ENCODE data around the gene HOXA10. TPM values are rescaled to one million over a fixed set of nuclear protein-coding genes. Genes with fewer than 3 reads are reported as not detected.

Gene HOXA10
- total RNA-seq, 2 donors from 2014 or later: not detected

DNA sequence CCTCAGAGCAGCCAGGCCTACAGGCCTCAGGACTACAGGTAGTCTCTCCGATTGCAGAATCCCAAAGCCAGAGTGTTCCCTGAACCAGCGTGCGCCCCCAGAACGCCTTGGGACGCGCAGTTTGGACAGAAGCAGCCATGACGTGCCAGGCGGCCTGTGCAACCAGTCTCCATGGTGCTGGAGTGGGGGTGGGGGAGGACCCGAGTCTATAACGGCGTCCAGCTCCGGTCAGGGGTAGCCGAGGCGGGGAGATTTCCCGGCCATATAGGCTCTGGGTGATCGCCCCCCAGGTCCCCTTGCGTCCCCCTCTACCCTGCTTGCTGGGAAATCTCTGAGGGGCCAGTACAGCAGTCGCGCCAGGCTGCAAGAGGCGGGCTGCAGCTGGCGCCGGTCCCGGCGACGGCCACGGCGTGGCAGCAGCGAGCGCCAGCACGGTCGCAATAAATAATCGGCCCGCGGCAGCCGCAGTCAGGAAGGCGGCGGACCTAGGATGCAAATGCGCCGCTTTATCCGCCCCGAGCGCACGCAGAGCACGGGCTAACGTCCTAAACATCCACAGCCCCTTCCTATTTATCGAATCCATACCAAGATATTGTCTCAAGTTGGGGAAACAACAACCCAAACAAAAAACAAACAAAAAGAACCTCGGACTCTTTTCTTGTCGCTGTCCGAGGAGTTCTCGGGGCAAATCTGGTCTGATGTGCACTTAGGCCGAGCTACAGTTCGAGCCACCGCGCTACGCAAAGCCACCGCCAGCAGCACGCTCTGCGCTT, 23.4 kb downstream of the HOXA10 start:
- H3K4me1 Mint-ChIP-seq: no peaks in the 10 kb centered on the region

DNA sequence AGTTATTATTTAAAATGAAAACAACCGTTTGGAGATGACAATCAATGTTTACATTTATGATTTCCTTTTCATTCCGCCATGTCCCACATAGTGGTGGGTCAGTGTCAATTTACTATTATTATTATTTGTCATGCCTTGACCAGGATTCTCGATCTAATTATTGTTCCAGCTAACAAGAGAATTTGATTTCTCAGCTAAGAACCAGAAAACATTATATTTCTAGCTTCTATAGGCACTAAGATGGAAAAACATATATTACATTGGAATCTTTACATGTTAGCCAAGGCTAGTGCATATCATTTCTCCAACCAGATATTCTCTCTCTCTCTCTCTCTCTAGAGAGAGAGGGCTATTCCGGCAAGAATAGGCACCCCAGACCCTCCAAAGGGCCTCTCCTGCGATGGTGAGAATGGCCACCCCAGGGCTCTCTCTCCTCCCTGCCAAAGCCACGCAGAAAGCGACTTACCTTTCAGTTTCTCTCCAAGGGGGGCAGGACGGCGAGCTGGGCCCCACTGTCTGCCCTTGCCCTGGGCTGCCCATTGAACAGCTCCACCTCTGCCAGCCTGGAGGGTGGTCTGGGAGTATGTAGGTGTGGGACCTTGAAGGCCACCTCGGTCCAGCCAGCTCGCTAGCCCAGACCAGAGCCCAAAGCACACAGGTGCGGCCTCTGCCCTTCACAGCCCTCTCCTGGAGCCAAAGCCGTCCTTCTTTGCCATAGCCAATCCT, 24.1 kb downstream of the HOXA10 start:
- H3K27ac Mint-ChIP-seq: no peak overlapping the region
- Histone ChIP-seq H3K4me3 (ENCODE audit: low read length) (no peak overlapping the region), H3K9ac (ENCODE audit: extremely low read depth, low read length, poor library complexity, severe bottlenecking) (no peak overlapping the region), H3K4me1 (ENCODE audit: control insufficient read depth, insufficient read depth, low read length) (no peaks in the 10 kb centered on the region), H3K9me3 (ENCODE audit: control insufficient read depth, low read length) (peaks cover 21% of the 10 kb centered on the region), H3K27ac (ENCODE audit: low read depth, low read length) (no peak overlapping the region), H3K36me3 (ENCODE audit: control insufficient read depth, insufficient read depth, low read length) (no peaks in the 10 kb centered on the region), H3K27me3 (ENCODE audit: control insufficient read depth, insufficient read depth, low read length, poor library complexity, severe bottlenecking) (peaks cover 100% of the 10 kb centered on the region)
- H3K9me3 Mint-ChIP-seq: peaks cover 22% of the 10 kb centered on the region
- H3K4me1 Mint-ChIP-seq: no peaks in the 10 kb centered on the region
- 44 to 65% methylated on average over 5 to 13 of the region's 13 CpGs for WGBS, 2 experiments (ENCODE audit: insufficient coverage in 1 of 2, insufficient read length in 1 of 2)
- DNase-seq: no peak
- no peaks in the 10 kb centered on the region for H3K36me3 Mint-ChIP-seq (ENCODE audit: low read depth)
- peaks cover 100% of the 10 kb centered on the region for H3K27me3 Mint-ChIP-seq (ENCODE audit: insufficient read depth)
- H3K4me3 Mint-ChIP-seq: no peak overlapping the region
- no peak for TF ChIP-seq CTCF (conservative IDR thresholded peaks at IDR 0.05)

More for the DNA sequence above, 23.4 kb downstream of the HOXA10 start:
- H3K27ac ChIP-seq (ENCODE audit: low read depth, low read length): no peak overlapping the region
- Mint-ChIP-seq H3K36me3 (ENCODE audit: low read depth) (no peaks in the 10 kb centered on the region), H3K4me3 (peak overlapping the region; percentile 16), H3K27me3 (ENCODE audit: insufficient read depth) (peaks cover 100% of the 10 kb centered on the region), H3K27ac (no peak overlapping the region), H3K9me3 (peaks cover 24% of the 10 kb centered on the region)
- no peak overlapping the region for H3K9ac ChIP-seq (ENCODE audit: extremely low read depth, low read length, poor library complexity, severe bottlenecking)
- peaks cover 28% of the 10 kb centered on the region for H3K9me3 ChIP-seq (ENCODE audit: control insufficient read depth, low read length)
- no peaks in the 10 kb centered on the region for H3K4me1 ChIP-seq (ENCODE audit: control insufficient read depth, insufficient read depth, low read length)
- WGBS, 2 experiments (ENCODE audit: insufficient coverage in 1 of 2, insufficient read length in 1 of 2): 4 to 5% methylated on average over 34 to 58 of the region's 58 CpGs
- peaks cover 100% of the 10 kb centered on the region for H3K27me3 ChIP-seq (ENCODE audit: control insufficient read depth, insufficient read depth, low read length, poor library complexity, severe bottlenecking)
- DNase-seq: peak; percentile 90
- peak overlapping the region; percentile 49 for H3K4me3 ChIP-seq (ENCODE audit: low read length)
- no peaks in the 10 kb centered on the region for H3K36me3 ChIP-seq (ENCODE audit: control insufficient read depth, insufficient read depth, low read length)
- peak; percentile 86 for TF ChIP-seq CTCF (conservative IDR thresholded peaks at IDR 0.05)

- H3K4me1 ChIP-seq (ENCODE audit: control insufficient read depth, insufficient read depth, low read length): no peaks in the 10 kb centered on the region
- H3K27me3 Mint-ChIP-seq (ENCODE audit: insufficient read depth): peaks cover 100% of the 10 kb centered on the region
- no peak overlapping the region for H3K4me3 ChIP-seq (ENCODE audit: low read length)
- H3K9ac ChIP-seq (ENCODE audit: extremely low read depth, low read length, poor library complexity, severe bottlenecking): no peak overlapping the region
- H3K9me3 Mint-ChIP-seq: peaks cover 15% of the 10 kb centered on the region
- no peak overlapping the region for H3K27ac Mint-ChIP-seq
- H3K9me3 ChIP-seq (ENCODE audit: control insufficient read depth, low read length): peaks cover 19% of the 10 kb centered on the region
- no peak for TF ChIP-seq CTCF (conservative IDR thresholded peaks at IDR 0.05)
- H3K4me3 Mint-ChIP-seq: no peak overlapping the region
- WGBS, 2 experiments (ENCODE audit: insufficient coverage in 1 of 2, insufficient read length in 1 of 2): 38 to 40% methylated on average over 18 to 30 of the region's 30 CpGs
- no peaks in the 10 kb centered on the region for H3K36me3 ChIP-seq (ENCODE audit: control insufficient read depth, insufficient read depth, low read length)
- no peak overlapping the region for H3K27ac ChIP-seq (ENCODE audit: low read depth, low read length)
- H3K4me1 Mint-ChIP-seq: no peaks in the 10 kb centered on the region
- H3K36me3 Mint-ChIP-seq (ENCODE audit: low read depth): no peaks in the 10 kb centered on the region
- peak; percentile 19 for DNase-seq
- peaks cover 100% of the 10 kb centered on the region for H3K27me3 ChIP-seq (ENCODE audit: control insufficient read depth, insufficient read depth, low read length, poor library complexity, severe bottlenecking)
These were observed 25.1 kb downstream of the HOXA10 start for GRCh38 chr7:27148756-27149641.

Measured in endodermal cell (in vitro differentiated cells).